HG03354 (cell line): ENCODE results near the gene ALDH5A1.
"Not testable (repeated sequence)": the region's sequence is repeated elsewhere in the genome, so short reads cannot be mapped to it uniquely, and the experiment has no call there.

Experiments used
- ATAC-seq: cut with Tn5 transposase; IDR thresholded peaks from one replicate; pipeline ENCODE4 v1.9.1; 2021; ENCODE audit warnings: mild to moderate bottlenecking; ENCODE audit not compliant: unreplicated experiment, poor library complexity, severe bottlenecking

The ALDH5A1 gene

DNA sequence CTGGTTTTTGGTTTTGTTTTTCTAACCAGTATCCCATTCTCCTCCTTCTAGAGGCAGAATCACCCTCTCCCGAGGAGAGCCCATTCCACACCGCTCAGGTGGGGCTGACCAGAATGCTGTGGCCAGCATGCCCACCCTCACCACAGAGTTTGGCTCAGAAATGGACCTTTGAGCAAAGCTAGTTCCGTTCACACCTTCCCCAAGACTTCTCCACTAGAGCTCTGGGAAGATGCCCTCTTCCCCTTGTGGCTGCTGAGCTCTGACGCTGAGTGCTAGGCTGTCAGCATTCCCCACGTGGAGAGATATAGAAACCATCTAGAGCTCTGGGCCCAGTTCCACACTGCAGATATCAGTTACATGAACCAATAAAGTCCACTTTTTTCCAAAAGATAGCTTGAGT, 13.3 kb upstream of the ALDH5A1 start:
- ATAC-seq = no peak

- ATAC-seq = no peak
Measured at GRCh38 chr6:24484657-24485323, 10.0 kb upstream of the ALDH5A1 start.

- no peak for ATAC-seq
Measured at GRCh38 chr6:24486065-24486464, 8.7 kb upstream of the ALDH5A1 start.

- ATAC-seq = no peak
Measured at GRCh38 chr6:24489470-24489869, 5.3 kb upstream of the ALDH5A1 start, which contains the start of gene GPLD1. Gene GPLD1, minus strand, starts transcription at chr6:24489578. Its CDS starts 67 bp downstream, at chr6:24489511.

DNA sequence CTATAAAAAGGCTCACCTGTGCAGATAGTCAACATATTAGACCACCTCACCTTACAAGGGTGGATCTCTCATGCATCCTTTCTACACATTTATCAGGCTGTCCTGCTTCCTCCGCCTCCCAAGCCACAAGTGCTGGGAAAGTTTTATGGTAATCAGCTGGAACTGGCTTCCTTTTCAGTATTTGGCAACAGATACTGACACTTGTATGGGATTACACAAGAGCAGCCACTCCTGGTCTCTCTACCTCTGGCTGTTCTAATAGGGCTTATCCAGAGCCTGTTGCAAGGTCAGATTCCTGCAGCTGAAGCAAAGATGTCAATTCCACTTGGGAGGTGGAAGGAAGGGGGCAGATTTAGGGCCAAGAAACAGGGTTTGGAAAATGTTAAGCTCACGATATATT, 4.9 kb upstream of the ALDH5A1 start:
- ATAC-seq = no peak

DNA sequence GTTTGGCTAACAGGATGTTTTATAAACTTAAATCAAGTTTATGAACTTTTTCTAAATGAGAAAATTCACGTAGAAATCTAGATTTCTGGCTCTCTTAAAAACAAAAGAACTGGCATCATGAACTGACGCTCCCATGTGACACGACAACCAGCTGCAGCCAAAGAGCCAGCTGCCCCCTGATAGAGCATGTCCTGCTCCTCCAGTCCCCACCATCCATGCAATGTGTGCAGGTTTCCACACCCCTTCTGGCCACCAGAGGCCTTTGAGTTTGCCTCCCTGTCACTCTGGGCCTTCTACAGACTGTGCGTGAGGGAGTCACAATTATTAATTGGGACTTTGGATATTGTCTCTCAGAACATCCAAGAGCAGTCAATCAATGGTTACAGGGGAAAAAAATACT, 3.8 kb upstream of the ALDH5A1 start:
- no peak for ATAC-seq

- ATAC-seq = no peak
Measured at GRCh38 chr6:24492475-24492874, 2.3 kb upstream of the ALDH5A1 start.

- ATAC-seq = peak; percentile 1
Measured at GRCh38 chr6:24493945-24494820, 586 bp upstream of the ALDH5A1 start.

DNA sequence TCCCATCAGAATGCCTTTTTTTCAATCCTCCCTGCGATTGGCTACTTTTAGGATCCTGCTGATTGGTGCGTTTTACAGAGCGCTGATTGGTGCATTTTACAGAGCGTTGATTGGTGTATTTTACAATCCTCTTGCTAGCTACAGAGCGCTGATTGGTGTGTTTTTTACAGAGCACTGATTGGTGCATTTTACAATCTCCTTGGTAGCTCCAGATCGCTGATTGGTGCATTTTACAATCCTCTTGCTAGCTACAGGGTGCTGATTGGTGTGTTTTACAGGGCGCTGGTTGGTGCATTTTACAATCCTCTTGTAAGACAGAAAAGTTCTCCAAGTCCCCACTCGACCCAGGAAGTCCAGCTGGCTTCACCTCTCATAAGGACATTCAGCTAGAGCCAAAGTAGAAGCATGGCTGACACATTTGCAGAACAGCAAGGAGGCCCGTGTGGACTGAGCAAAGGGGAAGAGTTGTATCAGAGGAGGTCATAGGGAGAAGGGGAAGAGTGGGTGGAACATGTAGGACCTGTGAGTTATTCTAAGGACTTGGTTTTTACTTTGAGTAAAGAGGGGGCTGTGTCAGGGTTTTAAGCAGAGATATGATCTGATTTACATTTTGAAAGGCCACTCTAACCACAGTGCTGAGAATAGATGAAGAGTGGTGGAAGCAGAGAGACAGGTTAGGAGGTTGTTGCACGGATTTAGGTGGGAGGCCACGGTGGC, 2.6 kb downstream of the ALDH5A1 start:
- no peak for ATAC-seq

DNA sequence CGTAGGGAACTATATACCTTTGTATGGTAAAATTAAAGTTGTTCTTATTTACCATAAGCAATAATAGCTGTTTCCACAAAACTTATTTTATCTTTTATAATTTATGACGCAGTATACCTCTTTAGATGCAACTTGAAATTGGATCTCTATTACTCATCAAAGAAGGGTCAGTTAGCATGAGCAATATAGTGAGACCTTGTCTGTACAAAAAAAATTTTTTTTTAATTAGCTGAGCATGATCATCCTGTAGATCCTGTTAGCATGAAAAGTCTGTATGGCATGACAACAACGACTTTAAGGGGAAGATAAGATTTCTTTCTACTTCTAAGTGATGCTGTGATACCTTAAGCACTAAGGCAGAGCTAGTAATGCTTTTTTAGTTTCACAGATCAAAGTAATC, 5.9 kb downstream of the ALDH5A1 start:
- no peak for ATAC-seq

GRCh38 chr6:24501374-24501773, 6.6 kb downstream of the ALDH5A1 start:
- ATAC-seq = no peak

DNA sequence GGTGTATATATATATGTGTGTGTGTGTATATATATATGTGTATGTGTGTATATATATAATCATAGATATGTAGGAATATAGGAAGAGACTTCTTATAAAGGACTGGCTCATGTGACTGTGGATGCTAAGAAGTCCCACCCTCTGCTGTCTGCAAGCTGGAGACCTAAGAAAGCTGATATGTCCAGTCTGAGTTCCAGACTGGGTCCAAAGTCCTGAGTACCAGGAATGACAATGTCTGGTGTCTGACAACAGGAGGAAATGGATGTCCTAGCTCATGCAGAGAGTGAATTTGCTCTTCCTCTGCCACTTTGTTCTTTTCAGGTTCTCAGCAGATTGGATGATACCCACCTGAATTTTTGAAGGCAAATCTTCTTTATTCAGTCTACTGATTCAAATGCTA, 7.1 kb downstream of the ALDH5A1 start:
- ATAC-seq = no peak

- no peak for ATAC-seq
Measured at GRCh38 chr6:24504287-24504648, 9.5 kb downstream of the ALDH5A1 start.

GRCh38 chr6:24504649-24505586, 10.1 kb downstream of the ALDH5A1 start:
- no peak for ATAC-seq

GRCh38 chr6:24506814-24507520, 12.2 kb downstream of the ALDH5A1 start:
- ATAC-seq = no peak

- not testable (repeated sequence) for ATAC-seq
Measured at GRCh38 chr6:24511976-24512375, 17.2 kb downstream of the ALDH5A1 start.

- peak; percentile 55 for ATAC-seq
Measured at GRCh38 chr6:24513602-24514001, 18.8 kb downstream of the ALDH5A1 start.

- peak; percentile 79 for ATAC-seq
Measured at GRCh38 chr6:24517659-24518543, 23.1 kb downstream of the ALDH5A1 start.
